ENCODE results near the gene KCNAB2.

The KCNAB2 gene

DNA sequence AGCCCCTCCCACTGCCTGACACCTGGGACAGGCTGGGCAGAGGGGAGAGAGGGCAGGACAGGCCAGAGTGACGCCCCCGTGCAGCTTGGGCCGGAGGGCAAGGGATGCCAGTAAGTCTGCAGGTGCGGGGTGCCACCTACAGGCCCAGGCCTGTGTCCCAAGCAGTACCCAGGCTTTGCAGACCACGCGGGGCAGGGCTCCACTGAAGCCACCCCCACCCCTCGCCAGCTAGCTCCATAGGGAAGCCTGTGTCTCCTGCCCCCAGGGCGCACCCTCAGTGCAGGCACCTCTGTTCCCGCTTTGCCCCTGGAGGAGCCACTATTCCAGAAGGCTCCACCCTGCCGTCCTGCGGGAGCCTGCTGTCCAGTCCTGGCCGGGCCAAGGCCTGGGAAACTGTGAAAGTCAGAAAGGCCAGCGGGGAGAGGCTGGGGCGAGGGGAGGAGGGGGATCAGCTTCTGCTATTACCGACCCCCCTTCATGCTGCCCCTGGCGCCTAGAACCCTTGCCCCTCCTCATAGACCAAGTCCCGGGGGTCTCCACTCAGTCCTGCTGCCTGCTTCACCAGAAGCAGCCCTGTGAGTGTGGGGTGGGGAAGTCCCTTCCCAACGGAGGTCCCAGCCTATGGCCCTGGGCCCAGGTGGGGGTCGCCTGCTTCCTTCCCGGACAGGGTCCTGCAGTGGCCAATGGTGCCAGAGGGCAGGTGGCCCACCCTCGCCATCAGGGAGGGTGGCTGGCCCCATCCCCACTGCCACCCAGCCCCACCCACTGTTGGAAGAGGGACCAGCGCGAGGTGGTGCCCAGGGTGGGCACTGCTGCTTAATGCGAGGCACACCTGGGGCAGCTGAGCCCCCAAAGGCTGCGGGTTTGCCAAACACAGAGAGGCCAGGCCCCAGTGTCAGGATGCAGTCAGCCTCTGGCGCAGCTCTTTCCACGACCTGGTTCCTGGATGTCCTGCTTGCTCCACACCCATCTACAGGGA, 54.4 kb downstream of the KCNAB2 start:
- DNase-seq, result no peak

DNA sequence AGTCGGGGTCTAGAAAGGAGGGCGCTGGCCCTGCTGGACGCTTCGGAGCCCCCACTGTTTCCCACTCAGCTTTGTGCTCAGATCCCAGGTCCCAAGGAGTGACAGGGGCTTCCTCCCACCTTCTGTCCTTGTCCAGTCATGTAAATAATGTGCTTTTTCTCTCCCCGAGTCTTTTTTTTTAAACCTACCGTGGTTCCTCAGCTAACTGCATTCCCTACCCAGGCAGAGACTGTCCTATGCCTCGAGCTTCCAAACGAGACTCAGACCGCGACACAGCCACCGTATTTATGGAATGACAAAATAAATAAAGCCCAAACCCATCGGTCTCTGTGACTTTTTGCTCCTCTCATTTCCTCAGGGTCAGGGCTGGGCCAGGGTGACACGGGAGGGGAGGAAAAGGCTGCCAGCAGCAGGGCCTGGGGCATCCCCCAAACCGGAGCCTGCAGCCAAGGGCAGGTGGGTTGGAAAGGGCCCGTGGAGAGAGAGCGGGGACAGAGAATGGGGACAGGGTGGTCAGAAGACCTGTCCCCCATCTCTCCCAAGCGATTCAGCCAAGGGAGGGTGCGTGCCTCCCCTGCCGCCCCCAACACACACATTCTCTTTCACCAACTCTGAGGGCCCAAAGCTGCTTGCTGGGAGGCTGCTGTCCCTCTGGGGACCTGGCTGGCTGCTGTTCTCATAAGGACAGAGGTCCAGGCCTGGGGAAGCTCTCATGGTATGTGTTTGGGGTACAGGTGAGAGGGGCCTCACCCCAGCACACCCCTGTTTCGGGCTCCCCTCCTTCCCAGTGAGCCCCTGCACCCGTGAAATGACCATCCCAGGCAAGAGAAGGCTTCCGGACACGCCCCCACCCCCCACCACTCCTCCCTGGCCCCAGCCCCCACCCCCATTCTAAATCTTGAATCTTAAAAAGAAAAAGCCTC, 55.4 kb downstream of the KCNAB2 start:
- no peak for DNase-seq

DNA sequence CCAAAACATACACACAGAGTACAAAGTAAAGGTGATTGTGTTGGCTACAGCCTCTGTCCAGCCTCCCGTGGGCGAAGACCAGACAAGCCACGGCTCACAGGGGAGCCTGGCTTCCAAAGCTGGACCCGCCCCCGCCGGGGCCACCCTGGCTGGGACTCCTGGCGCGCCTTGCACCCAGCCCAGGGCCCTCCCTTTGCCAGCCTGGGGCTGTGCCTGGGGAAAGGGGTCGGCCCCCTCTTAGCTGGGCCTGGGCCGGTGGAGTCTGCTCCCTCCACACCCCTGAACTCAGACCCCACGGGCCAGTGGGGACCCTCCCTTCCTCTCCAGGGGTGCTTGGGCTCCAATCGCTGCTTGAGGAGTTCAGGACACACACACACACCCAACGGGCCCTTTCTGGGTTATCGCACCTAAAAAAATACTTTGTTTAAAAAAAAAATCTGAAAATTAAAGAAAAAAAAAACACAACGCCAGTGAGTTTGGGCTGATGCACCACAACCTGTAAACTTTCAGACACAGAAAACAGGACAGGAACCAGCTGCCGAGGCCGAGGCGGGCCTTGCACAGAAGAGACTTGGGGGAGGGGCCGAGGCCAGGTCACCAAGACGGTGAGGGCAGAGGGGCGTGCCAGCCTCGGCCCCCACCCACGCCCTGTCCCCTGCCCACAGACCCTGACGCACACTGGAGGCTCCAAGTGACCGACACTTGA, 56.3 kb downstream of the KCNAB2 start:
- no peak for DNase-seq

DNA sequence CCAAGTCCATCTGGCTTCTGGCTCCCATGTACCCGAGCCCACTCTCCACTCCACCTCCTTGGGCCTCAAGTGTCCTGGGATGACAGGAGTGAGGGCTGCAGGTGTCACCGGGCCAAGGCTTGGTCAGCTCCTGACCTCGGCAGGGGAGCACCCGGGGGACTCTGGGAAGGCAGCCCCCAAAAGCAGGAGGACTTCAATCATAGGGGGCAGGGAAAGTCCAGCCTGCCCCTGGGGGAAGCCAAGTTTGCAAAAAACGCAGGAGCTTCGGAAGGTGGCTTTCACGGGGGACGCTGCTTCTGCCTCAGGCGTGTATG, 56.8 kb downstream of the KCNAB2 start:
- DNase-seq, result no peak

DNA sequence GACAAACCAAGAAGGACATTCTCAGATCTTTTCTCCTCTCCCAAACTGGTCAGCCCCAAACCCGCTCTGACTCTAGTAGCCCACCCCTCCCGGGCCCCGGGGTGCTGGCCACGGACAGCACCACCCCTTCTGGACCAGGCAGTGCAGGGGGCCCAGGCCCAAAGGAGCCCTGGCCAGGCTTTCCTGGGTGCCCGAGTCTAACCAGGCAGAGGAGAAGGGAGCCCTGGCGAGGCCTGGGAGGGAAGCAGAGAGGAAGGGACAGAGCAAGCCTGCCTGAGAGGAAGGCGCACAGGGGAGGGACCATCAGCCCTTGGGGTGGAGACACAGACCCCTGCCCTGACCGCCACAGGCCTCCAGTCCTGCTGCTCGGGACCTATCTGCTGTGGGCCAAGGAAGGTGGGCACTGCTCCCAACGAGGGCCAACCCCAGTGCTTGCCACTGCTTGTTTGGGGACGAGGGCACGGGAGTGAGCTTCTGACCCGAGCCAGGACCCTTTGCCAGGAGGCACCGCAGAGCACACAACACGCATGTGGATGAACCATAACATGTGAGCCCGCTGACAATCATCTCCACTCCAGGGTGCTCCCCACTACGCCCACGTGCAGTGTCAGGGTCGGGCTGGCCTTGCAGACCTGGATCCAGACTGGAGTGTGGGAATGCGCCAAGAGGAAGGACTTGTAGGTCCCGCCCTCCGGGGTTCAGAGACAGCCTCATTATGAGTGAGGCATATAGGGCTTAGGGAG, 57.6 kb downstream of the KCNAB2 start:
- DNase-seq, result no peak

DNA sequence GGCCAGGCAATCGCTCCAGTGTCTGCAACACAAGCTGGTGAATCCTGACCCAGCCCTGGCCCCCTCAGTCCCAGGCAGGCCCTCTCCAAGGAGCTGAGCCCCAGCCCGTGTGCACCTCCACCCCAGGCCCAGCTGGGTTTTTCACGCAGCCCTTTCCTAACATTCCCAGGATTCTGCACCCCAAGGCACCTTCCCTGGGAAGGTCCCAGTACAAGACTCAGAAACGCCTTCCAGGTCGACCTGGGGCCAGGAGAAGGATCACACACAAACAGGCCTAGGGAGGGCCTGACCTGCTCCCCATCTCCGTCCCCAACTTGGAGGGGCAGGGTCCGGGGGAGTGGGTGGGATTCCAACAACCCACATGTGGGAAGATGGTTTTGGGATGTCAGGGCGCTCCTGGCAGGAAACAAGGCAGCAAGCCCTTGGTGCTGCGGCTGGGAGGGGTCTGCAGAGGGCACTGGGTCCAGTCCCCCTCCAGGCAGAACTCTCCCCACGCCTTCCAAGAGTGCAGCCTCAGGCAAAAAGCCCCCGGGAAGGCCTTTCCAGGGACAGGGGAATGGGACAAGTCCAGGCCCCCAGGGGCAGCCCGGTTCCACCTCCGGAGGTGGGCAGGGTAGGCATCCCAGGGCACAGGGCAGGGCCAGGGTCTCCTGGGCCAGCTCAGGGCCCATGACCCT, 58.3 kb downstream of the KCNAB2 start:
- no peak for DNase-seq

DNA sequence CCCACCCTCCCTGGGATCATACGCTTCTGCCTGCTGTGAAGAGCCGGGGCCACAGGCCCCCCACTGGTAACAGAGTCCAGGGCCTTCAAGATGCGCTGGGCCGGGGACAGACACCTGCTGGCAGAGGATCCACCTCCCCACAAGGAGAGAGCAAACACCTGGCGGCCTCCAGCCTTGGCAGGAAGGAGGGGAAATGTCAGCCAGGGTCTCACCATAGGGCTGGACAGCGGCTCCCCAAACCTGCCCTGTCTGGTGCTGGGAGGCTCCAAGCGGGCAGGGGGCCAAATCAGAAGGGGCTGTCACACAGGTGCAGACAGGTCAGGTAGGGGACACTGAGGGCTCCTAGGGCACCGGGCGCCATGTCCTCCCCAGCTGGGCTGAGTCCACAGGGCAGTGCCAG, 58.9 kb downstream of the KCNAB2 start:
- no peak for DNase-seq

DNA sequence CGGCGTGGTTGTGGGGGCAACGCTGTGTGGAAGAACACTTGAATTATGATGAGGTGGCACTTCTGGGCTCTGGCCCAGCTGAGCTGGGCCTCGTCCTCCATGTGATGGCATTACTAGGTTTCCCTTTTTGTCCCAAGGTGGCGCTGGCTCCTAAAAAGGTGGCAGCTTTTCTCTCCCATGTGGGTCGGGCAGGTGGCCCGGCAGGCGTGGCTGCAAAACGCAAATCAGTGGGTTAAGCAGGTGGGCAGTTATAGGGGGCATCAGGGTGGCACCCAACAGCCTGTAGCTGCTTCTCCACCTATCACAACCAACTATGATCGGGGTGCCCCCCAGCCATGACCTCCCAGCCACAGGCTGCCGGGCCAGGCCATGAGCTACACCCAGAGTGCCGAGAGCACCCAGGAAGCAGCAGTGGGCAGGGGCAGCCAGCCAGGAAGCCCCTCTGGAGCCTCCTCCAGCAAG, 59.6 kb downstream of the KCNAB2 start:
- no peak for DNase-seq

DNA sequence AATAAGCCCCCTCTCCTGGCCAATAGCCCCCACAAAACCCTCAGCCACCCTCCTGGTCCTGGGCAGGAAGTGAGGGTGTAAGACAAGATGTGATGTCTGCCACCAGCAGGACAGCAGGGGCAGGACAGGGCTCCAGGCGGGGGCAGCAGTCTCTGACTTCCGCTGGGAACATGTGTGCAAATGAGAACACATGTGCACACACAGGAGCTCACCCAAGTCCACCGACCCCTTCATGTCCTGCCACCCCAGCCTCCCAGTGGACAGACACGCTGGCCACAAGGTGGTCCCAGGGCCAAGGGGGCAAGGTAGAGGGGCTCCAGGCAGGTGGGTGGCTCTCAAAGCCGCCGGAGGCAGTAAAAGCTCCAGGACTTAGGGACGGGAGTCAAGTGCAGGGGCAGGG, 60.1 kb downstream of the KCNAB2 start:
- DNase-seq, result no peak

DNA sequence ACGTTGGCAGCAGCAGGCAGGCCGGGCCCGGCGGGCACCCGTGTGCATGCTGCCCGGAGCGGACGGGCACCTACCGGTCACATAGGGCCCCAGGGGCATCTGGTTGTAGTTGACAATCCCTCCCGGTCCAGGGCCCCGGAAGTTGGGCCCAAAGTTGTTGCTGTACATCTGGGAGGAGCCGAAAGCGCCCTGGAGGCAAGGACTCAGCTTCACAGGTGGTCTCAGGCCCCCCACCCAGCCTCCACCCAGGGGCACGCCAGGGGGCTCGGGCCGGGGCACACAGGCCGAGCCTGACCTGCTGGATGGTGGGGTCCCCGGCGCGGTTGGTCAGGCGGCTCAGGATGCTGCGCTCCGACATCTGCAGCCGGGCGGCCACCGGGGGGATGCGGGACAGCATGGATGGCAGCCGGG, 60.6 kb downstream of the KCNAB2 start:
- DNase-seq, result no peak

DNA sequence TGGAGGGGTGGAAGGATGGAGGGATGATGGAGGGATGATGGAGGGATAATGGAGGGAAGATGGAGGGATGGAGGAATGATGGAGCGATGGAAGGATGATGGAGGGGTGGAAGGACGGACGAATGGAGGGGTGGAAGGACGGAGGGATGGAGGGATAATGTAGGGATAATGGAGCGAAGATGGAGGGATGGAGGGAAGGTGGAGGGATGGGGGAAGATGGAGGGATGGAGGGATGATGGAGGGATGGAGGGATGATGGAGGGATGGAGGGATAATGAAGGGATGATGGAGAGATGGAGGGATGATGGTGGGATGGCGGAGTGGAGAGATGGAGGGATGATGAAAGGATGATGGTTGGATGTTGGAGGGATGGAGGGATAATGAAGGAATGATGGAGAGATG, 61.3 kb downstream of the KCNAB2 start:
- no peak for DNase-seq

DNA sequence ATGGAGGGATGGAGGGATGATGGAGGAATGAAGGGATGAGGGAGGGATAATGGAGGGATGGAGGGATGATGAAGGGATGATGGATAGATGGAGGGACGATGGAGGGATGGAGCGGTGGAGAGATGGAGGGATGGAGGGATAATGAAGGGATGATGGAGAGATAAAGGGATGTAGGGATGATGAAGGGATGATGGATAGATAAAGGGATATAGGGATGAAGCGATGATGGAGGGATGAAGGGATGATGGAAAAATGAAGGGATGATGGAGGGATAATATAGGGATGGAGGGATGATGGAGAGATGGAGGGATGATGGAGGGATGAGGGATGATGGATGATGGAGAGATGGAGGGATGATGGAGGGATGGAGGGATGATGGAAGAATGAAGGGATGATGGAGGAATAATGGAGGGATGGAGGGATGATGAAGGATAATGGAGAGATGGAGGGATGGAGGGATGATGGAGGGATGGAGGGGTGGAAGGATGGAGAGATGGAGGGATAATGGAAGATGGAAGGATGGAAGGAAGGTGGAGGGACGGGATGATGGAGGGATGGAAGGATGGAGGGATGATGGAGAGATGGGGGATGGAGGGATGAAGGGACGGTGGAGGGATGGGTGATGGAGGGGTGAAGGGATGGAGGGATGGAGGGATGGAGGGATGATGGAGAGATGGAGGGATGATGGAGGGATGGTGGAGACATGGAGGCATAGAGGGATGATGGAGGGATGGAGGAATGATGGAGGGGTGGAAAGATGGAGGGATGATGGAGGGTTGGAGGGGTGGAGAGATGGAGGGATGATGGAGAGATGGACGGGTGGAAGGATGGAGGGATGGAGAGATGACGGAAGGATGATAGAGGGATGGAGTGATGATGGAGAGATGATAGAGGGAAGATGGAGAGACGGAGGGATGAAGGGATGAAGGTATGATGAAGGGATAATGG, 62.0 kb downstream of the KCNAB2 start:
- no peak for DNase-seq

DNA sequence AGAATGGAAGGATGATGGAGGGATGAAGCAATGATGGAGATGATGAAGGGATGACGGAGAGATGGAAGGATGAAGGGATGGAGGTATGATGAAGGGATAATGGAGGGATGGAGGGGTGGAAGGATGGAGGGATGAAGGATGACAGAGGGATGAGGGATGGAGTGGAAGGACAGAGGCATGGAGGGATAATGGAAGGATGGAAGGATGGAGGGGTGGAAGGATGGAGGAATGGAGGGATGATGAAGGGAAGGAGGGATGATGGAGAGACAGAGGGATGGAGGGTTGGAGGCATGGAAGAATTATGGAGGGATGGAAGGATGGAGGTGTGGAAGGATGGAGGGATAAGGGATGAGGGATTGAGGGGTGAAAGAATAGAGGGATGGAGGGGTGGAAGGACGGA, 62.8 kb downstream of the KCNAB2 start:
- no peak for DNase-seq

DNA sequence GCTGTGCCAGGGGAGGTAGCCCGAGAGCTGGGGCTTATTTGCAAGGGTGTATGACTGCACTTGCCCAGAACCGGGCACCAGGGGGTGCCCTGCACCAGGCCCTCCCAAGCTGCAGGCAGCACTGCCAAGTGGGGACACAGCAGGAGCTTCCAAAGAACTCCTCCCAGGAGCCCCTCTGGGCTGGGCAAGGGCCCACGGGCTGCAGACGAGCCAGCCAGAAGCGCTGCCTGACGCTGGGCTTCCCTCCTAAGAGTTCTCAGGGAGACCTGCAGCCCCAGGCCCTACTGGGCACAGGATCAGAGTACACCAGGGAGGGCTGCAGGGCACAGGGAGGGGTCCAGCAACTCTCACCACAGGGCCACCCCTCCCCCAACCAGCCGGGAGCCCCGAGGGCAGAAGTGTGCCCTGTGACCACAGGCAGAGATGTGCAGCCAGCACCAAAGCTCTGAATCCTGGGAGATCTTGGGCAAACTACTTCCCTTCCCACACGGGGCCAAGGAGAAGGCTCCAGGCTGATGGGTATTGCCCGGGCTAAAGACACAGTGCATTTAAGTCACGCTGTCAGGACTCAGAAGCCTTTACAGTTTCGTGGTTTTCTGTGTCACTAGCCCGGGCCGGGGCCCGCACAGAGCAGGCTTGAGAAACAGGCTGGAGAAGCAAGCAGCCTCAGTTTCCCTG, 63.4 kb downstream of the KCNAB2 start:
- DNase-seq, result no peak

DNA sequence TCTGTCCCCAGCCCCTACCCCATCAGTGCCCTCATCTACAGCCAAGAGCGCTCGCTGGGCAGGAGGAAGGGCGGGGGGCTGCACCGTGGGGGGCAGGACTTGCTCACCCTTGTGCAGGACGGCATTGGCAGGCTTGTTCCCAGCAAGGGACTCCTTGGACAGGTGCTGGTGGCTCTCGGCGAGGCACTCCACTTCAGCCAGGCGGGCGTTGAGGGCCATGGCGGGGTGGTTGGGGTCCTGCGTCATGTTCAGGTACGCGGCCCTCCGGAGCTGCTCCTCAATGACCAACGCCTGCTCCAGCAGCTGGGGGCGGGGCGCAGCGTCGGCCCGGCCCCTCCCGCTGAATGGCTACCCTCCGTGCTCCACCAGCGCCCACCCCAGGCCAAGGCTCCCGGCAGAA, 64.0 kb downstream of the KCNAB2 start:
- DNase-seq, result no peak

DNA sequence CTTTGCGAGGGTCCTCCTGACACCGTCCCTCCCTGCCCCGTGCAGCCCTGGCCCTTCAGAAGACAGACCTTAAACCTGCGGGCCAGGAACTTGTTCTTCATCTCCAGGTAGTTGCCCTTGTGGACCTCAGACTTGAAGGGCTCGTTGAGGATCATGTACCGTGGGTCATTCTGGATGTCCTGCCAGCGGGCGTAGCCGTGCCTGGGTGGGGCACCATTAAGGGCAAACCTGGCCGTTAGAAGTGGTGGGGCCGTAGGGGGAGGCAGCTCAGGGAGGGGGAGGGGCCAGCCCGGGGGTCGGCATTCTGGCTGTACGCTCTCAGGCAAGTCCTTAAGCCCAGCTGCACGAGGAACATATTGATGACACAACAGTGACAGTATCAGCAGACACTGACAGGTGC, 64.6 kb downstream of the KCNAB2 start:
- no peak for DNase-seq

DNA sequence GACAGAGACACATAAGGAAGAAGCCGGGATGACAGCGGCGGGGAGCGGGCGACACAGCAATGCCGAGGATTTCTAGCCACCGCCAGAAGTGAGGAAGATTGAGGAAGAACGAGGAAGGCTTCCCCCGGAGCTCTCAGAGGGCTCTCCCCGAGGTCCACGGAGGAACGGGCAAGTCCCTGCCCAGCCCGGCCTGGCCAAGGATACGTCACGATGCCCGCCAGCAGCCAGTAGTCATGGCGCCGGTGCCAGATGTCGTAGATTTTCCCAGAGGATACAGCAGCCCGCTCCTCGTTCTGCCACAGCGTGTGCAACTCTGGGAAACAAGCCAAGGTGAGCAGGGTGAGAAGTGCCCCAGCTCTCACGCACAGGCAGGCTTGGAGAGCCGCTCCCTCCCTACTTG, 65.9 kb downstream of the KCNAB2 start:
- DNase-seq, result no peak

DNA sequence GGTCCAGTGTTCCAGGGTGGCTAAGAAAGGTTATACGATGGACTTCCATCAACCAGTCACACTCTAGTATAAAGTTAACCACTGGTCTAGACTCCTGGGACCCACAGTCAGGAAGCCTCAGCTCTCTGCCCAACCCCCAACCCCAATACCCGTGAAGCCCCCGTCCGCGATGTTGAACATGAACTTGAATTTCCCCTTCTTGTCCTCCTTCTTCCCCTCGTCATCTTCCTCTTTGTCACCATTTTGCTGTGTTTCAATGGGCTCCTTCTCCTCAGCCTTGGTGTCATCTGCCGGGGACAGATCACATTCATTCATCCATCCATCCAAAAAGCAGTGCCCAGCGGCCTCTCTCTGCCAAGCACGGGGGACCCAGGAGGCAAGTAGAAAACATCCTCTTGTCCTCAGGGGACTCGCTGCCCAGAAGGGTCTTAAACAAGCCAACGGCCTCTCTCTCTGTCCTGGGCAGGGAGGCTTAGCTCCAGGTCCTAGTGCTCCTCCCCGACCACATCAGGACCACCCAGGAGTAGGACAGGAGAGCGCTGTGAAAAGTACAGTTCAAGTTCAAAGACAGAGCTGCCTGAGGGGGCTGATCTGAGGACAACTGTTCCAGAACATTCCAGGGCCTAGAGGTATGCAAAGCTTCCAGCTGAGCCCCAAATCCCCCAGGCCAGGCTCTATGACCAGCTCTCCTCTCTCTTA, 66.5 kb downstream of the KCNAB2 start:
- no peak for DNase-seq

DNA sequence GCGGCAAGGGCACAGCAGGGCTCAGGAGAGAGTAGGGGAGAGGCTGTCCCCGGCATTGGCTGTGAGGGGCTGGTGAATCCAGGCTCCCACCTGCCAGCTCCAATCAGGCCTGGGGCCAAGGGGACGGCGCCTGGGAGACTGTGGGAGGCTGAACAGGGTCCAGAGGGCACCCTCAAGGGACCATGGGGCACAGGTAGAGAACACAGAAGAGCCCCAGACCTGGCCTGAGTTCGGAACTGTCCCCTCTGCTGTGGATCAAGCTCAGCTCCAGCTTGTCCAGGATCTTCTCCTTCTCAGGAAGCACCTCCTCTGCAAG, 67.0 kb downstream of the KCNAB2 start:
- no peak for DNase-seq

DNA sequence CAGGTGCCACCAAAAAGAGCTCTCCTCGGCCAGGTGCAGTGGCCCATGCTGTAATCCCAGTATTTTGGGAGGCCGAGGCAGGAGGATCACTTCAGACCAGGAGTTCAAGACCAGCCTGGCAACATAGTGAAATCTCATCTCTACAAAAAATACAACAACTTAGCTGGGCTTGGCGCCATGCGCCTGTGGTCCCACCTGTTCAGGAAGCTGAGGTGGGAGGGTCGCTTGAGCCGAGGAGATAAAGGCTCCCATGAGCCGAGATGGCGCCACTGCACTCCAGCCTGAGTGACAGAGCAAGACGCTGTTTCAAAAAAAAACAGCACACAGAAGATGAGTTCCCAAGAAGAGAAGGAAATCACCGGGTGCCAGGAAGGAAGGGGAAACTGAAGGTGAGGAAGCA, 67.4 kb downstream of the KCNAB2 start:
- DNase-seq, result no peak

Data from activated naive CD4-positive, alpha-beta T cell (primary cell).